Tibial artery (tissue), 4 donors: Measurements from ENCODE around the gene CEACAM1.
"Not testable (repeated sequence)": the region's sequence is repeated elsewhere in the genome, so short reads cannot be mapped to it uniquely, and the experiment has no call there.

Experiments used
- DNase-seq, 2 donors: peaks; one replicate each; pipeline ENCODE4 v3.0.0-alpha.2; 2019
- H3K27ac ChIP-seq, 2 donors: fragments of 200-600 bp; sonication (generic) in 1 of 2; 1 replicate in 1 of 2; 2 replicates in 1 of 2; pipeline ENCODE4 v1.5.1; 2018 to 2019; ENCODE audit warnings: mild to moderate bottlenecking in 1 of 2
- H3K27me3 ChIP-seq, 2 donors: fragments of 200-600 bp; sonication (generic) in 1 of 2; one replicate each; pipeline versions ENCODE4 v1.5.1 to v1.6.0; 2016 to 2019
- H3K36me3 ChIP-seq, 3 donors: fragments of 200-600 bp; sonication (generic) in 2 of 3; one replicate each; pipeline ENCODE4 v1.5.1; 2016 to 2019; ENCODE audit warnings: mild to moderate bottlenecking in 2 of 3
- H3K4me1 ChIP-seq, 4 donors: fragments of 200-600 bp; sonication (generic) in 2 of 4; 1 replicate in 3 of 4; 2 replicates in 1 of 4; pipeline ENCODE4 v1.5.1; 2016 to 2019
- H3K4me3 ChIP-seq, 2 donors: fragments of 200-600 bp; sonication (generic) in 1 of 2; 1 replicate in 1 of 2; 2 replicates in 1 of 2; pipeline ENCODE4 v1.5.1; 2018 to 2019; ENCODE audit warnings: mild to moderate bottlenecking in 2 of 2
- H3K9me3 ChIP-seq, 3 donors: fragments of 200-600 bp; sonication (generic) in 1 of 3; one replicate each; pipeline ENCODE4 v1.5.1; 2016 to 2019
- intact Hi-C: fragments of 100-400 bp; cut with DNase I; formaldehyde crosslinking; loops from one replicate; pipeline ENCODE4 v1.15.0; 2023; ENCODE audit warnings: low total_unique reads
- TF ChIP-seq, protein P1 (sequence below), 2 experiments: fragments of 200-600 bp in 1 of 2; fragments of 450-650 bp in 1 of 2; IDR thresholded peaks; one replicate each; pipeline ENCODE4 v1.5.1; 2017 to 2019; ENCODE audit warnings: antibody characterized with exemption in 2 of 2, mild to moderate bottlenecking in 1 of 2, moderate library complexity in 1 of 2

CEACAM1 gene

DNA sequence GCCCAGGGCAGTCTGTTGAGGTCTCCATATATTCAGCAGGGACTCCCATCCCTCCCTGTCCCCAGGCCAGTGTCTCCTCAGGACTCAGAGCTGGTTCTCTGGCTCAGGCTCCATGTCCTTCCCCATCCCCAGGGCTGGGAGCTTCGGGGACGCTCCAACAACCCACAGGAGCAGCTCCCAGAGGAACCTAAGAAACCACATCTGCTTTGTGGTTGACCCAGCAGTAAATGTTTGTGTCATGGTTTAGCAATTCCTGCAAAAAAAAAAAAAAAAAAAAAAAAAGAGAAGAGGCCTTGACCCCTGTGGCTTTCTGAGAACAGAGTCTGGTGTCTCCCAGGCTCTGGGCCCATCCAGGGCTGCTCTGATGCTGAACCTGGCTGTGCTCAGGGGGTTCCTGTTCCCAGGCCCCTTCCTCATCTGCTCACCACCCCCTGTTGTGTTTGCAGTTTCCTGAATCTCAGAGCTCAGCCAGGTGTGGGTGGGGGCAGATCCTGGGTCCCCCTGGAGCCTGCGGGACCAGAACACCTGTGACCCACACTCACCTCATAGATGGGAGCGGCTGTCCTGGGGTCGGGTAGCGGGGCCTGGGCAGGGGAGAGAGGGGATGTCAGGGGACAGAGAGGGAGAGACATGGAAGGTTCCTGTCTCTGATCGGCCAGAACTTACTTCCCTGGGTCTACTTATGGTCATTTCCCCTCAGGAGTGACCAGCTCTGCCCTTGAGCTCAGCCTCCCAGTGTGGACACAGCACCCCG is 25.2 kb upstream of the CEACAM1 start:
- Histone ChIP-seq H3K9me3 (no peaks in the 10 kb centered on the region), H3K27ac (no peak overlapping the region), H3K27me3 (no peaks in the 10 kb centered on the region), H3K36me3 (no peaks in the 10 kb centered on the region), H3K4me1 (no peaks in the 10 kb centered on the region), H3K4me3 (no peak overlapping the region)
- no peak for DNase-seq
- TF ChIP-seq, protein P1, sequence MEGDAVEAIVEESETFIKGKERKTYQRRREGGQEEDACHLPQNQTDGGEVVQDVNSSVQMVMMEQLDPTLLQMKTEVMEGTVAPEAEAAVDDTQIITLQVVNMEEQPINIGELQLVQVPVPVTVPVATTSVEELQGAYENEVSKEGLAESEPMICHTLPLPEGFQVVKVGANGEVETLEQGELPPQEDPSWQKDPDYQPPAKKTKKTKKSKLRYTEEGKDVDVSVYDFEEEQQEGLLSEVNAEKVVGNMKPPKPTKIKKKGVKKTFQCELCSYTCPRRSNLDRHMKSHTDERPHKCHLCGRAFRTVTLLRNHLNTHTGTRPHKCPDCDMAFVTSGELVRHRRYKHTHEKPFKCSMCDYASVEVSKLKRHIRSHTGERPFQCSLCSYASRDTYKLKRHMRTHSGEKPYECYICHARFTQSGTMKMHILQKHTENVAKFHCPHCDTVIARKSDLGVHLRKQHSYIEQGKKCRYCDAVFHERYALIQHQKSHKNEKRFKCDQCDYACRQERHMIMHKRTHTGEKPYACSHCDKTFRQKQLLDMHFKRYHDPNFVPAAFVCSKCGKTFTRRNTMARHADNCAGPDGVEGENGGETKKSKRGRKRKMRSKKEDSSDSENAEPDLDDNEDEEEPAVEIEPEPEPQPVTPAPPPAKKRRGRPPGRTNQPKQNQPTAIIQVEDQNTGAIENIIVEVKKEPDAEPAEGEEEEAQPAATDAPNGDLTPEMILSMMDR (IDR thresholded peaks at IDR 0.05), result no peak
- intact Hi-C loops, result no loop called here

- no peaks in the 10 kb centered on the region for H3K27me3 ChIP-seq
- TF ChIP-seq, protein P1 (IDR thresholded peaks at IDR 0.05), result no peak
- DNase-seq, result no peak
- H3K27ac ChIP-seq, result no peak overlapping the region
- H3K4me3 ChIP-seq, result no peak overlapping the region
- intact Hi-C loops, result no loop called here
- no peaks in the 10 kb centered on the region for H3K36me3 ChIP-seq
- H3K9me3 ChIP-seq, result no peaks in the 10 kb centered on the region
- H3K4me1 ChIP-seq, result no peaks in the 10 kb centered on the region
These were observed 24.1 kb upstream of the CEACAM1 start for GRCh38 chr19:42552086-42553065.

- H3K9me3 ChIP-seq, intact Hi-C loops, H3K27me3 ChIP-seq, H3K36me3 ChIP-seq, H3K27ac ChIP-seq, H3K4me3 ChIP-seq, H3K4me1 ChIP-seq, DNase-seq: not testable (repeated sequence)
These were observed 22.2 kb upstream of the CEACAM1 start for GRCh38 chr19:42550521-42550920.

DNA sequence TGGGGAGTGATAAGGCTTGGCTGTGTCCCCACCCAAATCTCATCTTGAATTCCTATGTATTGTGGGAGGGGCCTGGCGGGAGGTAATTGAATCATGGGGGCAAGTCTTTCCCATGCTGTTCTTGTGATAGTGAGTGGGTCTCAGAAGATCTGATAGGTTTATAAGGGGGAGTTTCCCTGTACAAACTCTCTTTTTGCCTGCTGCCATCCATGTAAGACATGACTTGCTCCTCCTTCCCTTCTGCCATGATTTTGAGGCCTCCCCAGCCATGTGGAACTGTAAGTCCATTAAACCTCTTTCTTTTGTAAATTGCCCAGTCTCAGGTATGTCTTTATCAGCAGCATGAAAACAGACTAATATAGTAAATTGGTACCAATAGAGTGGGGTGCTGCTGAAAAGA is 20.8 kb upstream of the CEACAM1 start:
- H3K4me1 ChIP-seq, H3K27me3 ChIP-seq, intact Hi-C loops, H3K27ac ChIP-seq, H3K9me3 ChIP-seq, H3K4me3 ChIP-seq, H3K36me3 ChIP-seq, DNase-seq: not testable (repeated sequence)

DNA sequence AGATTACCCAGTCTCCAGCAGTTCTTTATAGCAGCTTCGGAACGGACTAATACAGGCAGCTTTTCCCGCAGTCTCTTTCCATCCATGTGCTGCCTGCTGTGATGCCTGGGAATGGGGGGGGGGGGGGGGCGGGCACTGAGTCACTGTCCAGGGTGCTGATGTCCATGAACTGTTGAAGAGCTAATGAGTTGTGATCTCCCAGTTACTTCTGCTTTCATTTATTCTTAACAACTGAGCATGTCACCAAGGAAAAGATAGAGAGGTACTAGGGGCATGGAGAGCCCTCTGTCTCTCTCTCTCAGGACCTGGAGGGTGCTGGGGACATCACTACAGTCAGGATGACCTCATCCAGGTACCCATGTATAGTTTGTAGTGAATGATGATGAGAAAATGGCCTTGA is 20.3 kb upstream of the CEACAM1 start:
- Histone ChIP-seq H3K9me3 (no peaks in the 10 kb centered on the region), H3K27me3 (peaks cover 0 to 5% of the 10 kb centered on the region in 2 donors), H3K36me3 (no peaks in the 10 kb centered on the region), H3K4me1 (no peaks in the 10 kb centered on the region), H3K4me3 (no peak overlapping the region), H3K27ac (no peak overlapping the region)
- DNase-seq, result no peak
- intact Hi-C loops, result no loop called here
- TF ChIP-seq, protein P1 (IDR thresholded peaks at IDR 0.05), result no peak

GRCh38 chr19:42547929-42548328 is 19.6 kb upstream of the CEACAM1 start:
- intact Hi-C loops, result no loop called here
- H3K4me3 ChIP-seq, result no peak overlapping the region
- no peaks in the 10 kb centered on the region for H3K36me3 ChIP-seq
- no peaks in the 10 kb centered on the region for H3K9me3 ChIP-seq
- no peak for DNase-seq
- TF ChIP-seq, protein P1 (IDR thresholded peaks at IDR 0.05), result no peak
- H3K27me3 ChIP-seq, result peaks cover 0 to 5% of the 10 kb centered on the region in 2 donors
- H3K27ac ChIP-seq, result no peak overlapping the region
- no peaks in the 10 kb centered on the region for H3K4me1 ChIP-seq
